HL-60 (cell line): ENCODE data around the gene ADGRB2.

ENCODE experiments used
- DNase-seq, 2 experiments: peaks; one replicate each; pipeline ENCODE4 v3.0.0-alpha.2; 2010 to 2020; ENCODE audit warnings: low read depth in 1 of 2, low spot score in 1 of 2
- H3K27ac ChIP-seq: fragments of 250-450 bp; sonication (Bioruptor Pico); replicated peaks from 2 replicates; pipeline ENCODE4 v1.5.1; 2020; ENCODE audit warnings: mild to moderate bottlenecking, moderate library complexity
- H3K27me3 ChIP-seq: fragments of 250-450 bp; sonication (Bioruptor Pico); 2 replicates; pipeline ENCODE4 v1.5.1; 2021; ENCODE audit warnings: mild to moderate bottlenecking, moderate library complexity; ENCODE audit not compliant: insufficient read depth, poor library complexity, severe bottlenecking
- H3K4me3 ChIP-seq: replicated peaks from 2 replicates; pipeline ENCODE4 v1.5.1; 2011; ENCODE audit warnings: mild to moderate bottlenecking, control low read depth, low read length; ENCODE audit not compliant: insufficient read depth
- GABPA ChIP-seq: IDR thresholded peaks from 2 replicates; pipeline ENCODE4 v1.6.1; 2012; ENCODE audit warnings: low read depth
- POLR2AphosphoS5 ChIP-seq: IDR thresholded peaks from 2 replicates; pipeline ENCODE4 v1.6.1; 2012; ENCODE audit warnings: low read depth
- SPI1 ChIP-seq: IDR thresholded peaks from 2 replicates; pipeline ENCODE4 v1.6.1; 2012; ENCODE audit warnings: low read depth, mild to moderate bottlenecking, borderline replicate concordance
- TF ChIP-seq, protein P1 (sequence below): IDR thresholded peaks from 2 replicates; pipeline ENCODE4 v1.6.1; 2012; ENCODE audit warnings: low read depth; ENCODE audit not compliant: insufficient replicate concordance
- TF ChIP-seq, protein P2 (sequence below): IDR thresholded peaks from one replicate; pipeline ENCODE4 v1.5.1; 2011; ENCODE audit warnings: low read length, control low read depth, inconsistent platforms; ENCODE audit not compliant: insufficient read depth

The ADGRB2 gene

DNA sequence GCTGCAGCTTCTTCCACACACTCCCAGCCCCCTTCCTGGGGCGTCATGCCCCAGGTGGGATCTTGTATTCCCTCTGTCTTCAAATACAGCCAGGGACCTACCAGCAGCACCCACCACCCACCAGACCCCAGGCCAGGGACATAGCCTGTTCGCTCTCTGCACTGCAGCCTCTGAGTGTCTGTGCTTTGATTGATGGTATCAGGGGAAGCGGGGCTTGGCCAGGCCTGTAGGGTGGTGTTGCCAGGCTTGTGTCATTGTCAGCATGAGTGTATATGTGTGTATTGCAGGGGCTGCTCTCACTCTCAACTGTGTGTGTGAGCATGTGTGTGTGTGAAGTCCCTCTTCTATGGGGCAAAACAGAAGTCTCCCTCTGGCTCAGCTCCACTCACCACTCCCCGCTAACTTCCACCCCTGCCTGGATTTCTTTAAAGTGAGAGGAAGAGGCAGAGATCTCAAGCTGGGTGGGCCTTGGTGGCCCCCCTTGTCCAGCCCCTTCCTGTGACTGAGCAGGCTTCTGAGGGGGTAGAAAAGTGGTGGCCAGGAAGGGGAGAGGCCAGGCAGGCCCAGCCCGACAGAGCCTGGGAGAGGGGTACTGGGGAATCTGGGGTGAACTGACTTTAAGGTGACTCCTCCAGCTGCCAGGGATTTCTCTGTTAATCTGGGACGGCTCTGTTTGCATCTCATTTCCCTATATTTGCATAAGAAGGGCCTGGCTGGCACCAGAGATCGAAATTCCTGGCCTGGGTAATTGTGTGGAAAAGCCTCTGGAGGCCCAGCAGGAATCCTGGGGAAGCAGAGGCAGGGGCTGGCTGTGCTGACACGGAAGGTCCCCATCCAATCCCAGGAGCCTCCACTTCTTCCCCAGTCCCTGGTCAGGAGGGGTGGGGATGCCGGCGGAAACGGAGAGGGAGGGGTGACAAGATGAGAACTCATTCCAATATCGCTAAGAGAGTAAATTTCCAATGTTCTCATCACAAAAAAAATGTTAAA, 18.6 kb upstream of the ADGRB2 start:
- H3K4me3 ChIP-seq: no peak overlapping the region
- TF ChIP-seq SPI1: no peak
- TF ChIP-seq POLR2AphosphoS5: no peak
- no peak for TF ChIP-seq GABPA
- TF ChIP-seq, protein P1, sequence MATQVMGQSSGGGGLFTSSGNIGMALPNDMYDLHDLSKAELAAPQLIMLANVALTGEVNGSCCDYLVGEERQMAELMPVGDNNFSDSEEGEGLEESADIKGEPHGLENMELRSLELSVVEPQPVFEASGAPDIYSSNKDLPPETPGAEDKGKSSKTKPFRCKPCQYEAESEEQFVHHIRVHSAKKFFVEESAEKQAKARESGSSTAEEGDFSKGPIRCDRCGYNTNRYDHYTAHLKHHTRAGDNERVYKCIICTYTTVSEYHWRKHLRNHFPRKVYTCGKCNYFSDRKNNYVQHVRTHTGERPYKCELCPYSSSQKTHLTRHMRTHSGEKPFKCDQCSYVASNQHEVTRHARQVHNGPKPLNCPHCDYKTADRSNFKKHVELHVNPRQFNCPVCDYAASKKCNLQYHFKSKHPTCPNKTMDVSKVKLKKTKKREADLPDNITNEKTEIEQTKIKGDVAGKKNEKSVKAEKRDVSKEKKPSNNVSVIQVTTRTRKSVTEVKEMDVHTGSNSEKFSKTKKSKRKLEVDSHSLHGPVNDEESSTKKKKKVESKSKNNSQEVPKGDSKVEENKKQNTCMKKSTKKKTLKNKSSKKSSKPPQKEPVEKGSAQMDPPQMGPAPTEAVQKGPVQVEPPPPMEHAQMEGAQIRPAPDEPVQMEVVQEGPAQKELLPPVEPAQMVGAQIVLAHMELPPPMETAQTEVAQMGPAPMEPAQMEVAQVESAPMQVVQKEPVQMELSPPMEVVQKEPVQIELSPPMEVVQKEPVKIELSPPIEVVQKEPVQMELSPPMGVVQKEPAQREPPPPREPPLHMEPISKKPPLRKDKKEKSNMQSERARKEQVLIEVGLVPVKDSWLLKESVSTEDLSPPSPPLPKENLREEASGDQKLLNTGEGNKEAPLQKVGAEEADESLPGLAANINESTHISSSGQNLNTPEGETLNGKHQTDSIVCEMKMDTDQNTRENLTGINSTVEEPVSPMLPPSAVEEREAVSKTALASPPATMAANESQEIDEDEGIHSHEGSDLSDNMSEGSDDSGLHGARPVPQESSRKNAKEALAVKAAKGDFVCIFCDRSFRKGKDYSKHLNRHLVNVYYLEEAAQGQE: no peak
- TF ChIP-seq, protein P2, sequence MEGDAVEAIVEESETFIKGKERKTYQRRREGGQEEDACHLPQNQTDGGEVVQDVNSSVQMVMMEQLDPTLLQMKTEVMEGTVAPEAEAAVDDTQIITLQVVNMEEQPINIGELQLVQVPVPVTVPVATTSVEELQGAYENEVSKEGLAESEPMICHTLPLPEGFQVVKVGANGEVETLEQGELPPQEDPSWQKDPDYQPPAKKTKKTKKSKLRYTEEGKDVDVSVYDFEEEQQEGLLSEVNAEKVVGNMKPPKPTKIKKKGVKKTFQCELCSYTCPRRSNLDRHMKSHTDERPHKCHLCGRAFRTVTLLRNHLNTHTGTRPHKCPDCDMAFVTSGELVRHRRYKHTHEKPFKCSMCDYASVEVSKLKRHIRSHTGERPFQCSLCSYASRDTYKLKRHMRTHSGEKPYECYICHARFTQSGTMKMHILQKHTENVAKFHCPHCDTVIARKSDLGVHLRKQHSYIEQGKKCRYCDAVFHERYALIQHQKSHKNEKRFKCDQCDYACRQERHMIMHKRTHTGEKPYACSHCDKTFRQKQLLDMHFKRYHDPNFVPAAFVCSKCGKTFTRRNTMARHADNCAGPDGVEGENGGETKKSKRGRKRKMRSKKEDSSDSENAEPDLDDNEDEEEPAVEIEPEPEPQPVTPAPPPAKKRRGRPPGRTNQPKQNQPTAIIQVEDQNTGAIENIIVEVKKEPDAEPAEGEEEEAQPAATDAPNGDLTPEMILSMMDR: no peak
- no peak for DNase-seq
- H3K27me3 ChIP-seq: no peaks in the 10 kb centered on the region
- H3K27ac ChIP-seq: no peak overlapping the region

DNA sequence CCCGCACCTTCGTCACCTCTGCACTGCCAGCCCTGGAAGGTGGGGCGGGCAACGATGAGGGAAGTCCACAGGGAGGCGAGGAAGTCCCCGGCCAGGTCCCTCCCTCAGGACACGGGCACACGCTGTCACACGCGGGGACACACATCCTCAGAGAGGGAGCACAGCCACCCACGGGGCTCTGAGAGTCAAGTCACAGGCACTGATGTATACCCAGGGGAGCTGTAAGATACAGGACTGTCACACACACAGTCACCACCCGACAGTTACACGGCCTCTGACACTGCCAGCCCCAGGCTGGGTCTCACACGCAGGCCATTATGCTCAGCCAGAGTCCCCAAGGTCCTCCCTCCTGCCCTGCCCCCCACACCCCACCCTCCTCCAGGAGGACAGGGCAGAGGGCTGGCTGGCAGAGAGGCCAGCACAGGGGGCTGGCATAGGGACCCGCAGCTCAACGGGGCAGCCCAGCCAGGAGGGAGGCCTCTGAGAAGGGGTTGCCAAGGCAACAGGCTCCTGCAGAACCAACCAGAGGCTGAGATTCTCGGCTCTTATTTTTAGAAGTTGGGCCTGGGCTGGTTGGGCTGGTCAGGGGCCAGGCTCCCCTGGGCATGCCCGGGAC, 17.7 kb upstream of the ADGRB2 start:
- no peak overlapping the region for H3K27ac ChIP-seq
- no peak overlapping the region for H3K4me3 ChIP-seq
- no peaks in the 10 kb centered on the region for H3K27me3 ChIP-seq
- no peak for DNase-seq
- TF ChIP-seq, protein P2: no peak
- TF ChIP-seq, protein P1: no peak
- TF ChIP-seq GABPA: no peak
- TF ChIP-seq SPI1: no peak
- no peak for TF ChIP-seq POLR2AphosphoS5

DNA sequence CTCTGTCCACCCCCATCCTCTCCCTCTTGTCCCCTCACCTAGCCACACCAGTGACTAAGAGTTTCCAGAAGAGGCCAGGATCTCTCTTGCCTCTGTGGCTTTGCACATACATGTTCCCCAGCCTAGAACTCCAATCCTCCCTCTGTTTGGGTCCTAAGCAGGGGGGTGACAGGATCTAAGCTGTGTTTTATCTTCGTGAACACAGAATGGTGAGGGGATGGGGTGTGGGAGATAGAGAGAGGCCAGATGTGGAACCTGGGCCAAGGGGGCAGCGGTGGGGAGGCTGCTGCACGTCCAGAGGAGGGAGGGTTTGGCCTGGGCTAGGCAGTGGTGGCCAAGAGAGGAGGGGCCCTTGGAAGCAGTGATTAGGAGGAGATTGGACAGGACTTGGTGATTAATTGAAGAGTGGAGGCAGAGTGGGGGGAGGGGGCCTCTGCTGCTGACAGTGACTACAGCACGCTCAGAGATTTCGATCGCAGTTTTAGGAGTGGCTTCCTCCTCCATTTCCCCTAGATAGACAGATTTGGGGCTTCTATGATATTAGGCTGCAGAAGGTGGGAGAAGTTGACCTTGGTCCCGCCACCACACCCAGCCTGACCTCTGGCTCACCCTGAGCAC, 17.1 kb upstream of the ADGRB2 start:
- H3K27ac ChIP-seq: no peak overlapping the region

More for the DNA sequence above, 17.1 kb upstream of the ADGRB2 start:
- Histone ChIP-seq H3K27me3 (peaks cover 3% of the 10 kb centered on the region), H3K4me3 (no peak overlapping the region)
- TF ChIP-seq SPI1: no peak
- TF ChIP-seq, protein P2: no peak
- TF ChIP-seq, protein P1: no peak
- no peak for TF ChIP-seq POLR2AphosphoS5
- no peak for TF ChIP-seq GABPA
- no peak for DNase-seq
